Activated CD4-positive, alpha-beta memory T cell treated with anti-CD3 and anti-CD28 coated beads, Interleukin-2, amount 10 ng/mL, durations not matched to agents 7 days and 5 days (primary cell): ENCODE results near the gene GRB10. TPM values are rescaled to one million over a fixed set of nuclear protein-coding genes. Genes with fewer than 3 reads are reported as not detected.
"Not testable (repeated sequence)": the region's sequence is repeated elsewhere in the genome, so short reads cannot be mapped to it uniquely, and the experiment has no call there.

Experiments used
- CTCF ChIA-PET: fragments of 350-600 bp; sonication (Branson Sonifier 250); formaldehyde crosslinking; loops from one replicate; lab custom pipeline; 2021; ENCODE audit warnings: antibody characterized with exemption, inconsistent platforms; lab: Charles Lee
- POLR2A ChIA-PET: fragments of 350-600 bp; sonication (Branson Sonifier 250); formaldehyde crosslinking; loops from one replicate; lab custom pipeline; 2021; ENCODE audit warnings: antibody characterized with exemption; lab: Charles Lee
- DNase-seq: peaks from one replicate; pipeline ENCODE4 v3.0.0-alpha.2; 2020
- H3K27ac Mint-ChIP-seq: one replicate; pipeline ENCODE4 v1.8.0; 2021; ENCODE audit warnings: mild to moderate bottlenecking, mixed read lengths
- H3K27me3 Mint-ChIP-seq: one replicate; pipeline ENCODE4 v1.8.0; 2021; ENCODE audit warnings: mixed read lengths
- H3K36me3 Mint-ChIP-seq: one replicate; pipeline ENCODE4 v1.8.0; 2021; ENCODE audit warnings: low read depth, mixed read lengths
- H3K4me1 Mint-ChIP-seq: one replicate; pipeline ENCODE4 v1.8.0; 2021; ENCODE audit warnings: mixed read lengths
- H3K4me3 Mint-ChIP-seq: one replicate; pipeline ENCODE4 v1.8.0; 2021; ENCODE audit warnings: mild to moderate bottlenecking, mixed read lengths
- H3K9me3 Mint-ChIP-seq: one replicate; pipeline ENCODE4 v1.8.0; 2021; ENCODE audit warnings: mixed read lengths
- total RNA-seq, 2 experiments: library from RNA; stranded (reverse); gene quantifications; one replicate each; pipeline ENCODE4 v1.2.3, GENCODE V29; 2021

GRB10 gene
- total RNA-seq, 2 experiments from 2014 or later = 13.9 to 14.2 TPM

DNA sequence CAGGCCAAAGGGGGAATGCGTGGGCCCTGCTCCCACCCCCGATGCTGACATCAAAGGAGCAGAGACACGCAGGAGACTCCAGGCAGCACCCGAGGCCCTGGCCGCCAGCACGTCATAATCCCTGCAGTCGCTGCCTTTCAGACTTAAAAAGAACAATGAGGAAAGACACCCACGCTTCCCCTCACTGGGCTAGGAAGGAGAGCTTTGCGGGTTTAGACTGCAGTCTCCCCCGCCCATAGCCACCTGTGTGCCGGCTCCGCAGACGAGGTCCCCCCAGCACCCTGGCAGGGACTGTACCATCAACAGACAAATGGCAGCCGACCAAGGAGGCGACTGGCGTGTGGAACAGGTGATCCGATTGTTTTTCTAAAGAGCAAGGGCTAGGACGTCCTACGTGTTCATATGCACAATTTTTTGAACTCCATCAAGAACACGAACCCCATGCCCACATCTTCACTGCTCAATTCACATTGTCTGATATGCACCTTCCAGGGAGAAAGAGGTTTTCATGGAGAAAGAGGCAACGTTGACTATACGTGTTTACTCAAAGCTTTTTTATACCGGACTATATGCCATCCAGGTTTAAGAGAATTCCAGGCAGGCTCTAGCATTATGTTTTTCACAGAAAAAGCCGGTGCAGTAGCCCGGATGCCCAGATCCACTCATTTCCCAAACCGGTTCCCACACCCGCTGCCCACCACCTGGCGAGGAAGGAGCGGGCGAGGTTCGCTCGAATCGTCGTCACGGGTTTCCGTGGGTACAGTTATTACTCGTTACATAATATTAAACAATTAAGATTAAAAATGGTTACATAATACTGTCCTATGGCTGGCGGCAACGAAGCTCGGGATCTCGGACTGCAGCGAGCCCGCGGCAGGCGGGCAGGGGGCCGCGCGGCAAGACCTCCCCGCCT is 1.1 kb downstream of the GRB10 start:
- Mint-ChIP-seq H3K4me3 (peak overlapping the region; percentile 29), H3K36me3 (peaks cover under 1% of the 10 kb centered on the region), H3K27ac (no peak overlapping the region), H3K27me3 (peaks cover 41% of the 10 kb centered on the region), H3K9me3 (peaks cover 3% of the 10 kb centered on the region), H3K4me1 (peaks cover 18% of the 10 kb centered on the region)
- POLR2A ChIA-PET = no interaction called here
- CTCF ChIA-PET = interaction anchor here (0.9 kb wide), 1 partner anchor 381 kb away, joined by 3 read pairs; no protein-coding TSS in a partner anchor
- no peak for DNase-seq

DNA sequence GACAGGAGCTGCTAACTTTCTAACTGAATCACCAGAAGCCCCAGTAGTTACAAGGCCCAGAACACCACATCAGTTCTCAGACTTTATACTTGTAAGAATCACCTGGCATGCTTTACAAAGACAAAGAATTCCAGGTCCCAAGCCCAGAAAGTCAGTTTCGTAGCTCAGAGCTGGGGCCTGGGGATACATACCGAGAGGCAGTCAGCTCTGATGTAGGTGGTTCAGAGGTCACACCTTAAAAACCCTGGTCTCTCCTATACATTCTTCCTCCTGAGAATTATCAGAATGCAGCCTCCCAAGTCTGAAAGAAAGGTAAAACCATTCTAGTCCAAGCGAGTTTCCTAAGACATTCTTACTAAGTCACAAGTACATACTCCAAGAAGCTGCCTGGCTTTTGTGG is 2.3 kb downstream of the GRB10 start:
- peaks cover 33% of the 10 kb centered on the region for H3K27me3 Mint-ChIP-seq
- H3K9me3 Mint-ChIP-seq = peaks cover 3% of the 10 kb centered on the region
- no peak overlapping the region for H3K27ac Mint-ChIP-seq
- ChIA-PET POLR2A (no interaction called here), CTCF (no interaction called here)
- H3K4me3 Mint-ChIP-seq = no peak overlapping the region
- no peaks in the 10 kb centered on the region for H3K36me3 Mint-ChIP-seq
- DNase-seq = no peak
- peaks cover 18% of the 10 kb centered on the region for H3K4me1 Mint-ChIP-seq

DNA sequence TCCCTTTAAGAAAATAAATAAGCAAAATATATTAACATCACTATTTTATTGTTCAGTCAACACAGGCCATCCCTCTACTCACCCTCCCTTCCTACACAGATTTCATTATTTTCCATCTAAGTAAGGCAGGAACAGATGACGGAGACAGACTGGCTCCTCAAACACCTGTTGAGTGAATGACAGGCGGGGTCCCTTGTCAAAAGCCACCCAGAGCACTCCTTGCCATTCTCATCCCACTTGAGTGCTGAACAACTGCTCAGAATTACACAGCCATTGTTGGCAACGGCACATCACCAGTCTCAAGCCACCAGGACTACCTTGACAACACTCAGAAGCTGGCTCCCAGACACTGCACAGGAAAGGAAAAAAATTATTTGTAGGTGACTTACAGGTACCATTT is 3.3 kb downstream of the GRB10 start:
- Mint-ChIP-seq H3K27me3 (peaks cover 27% of the 10 kb centered on the region), H3K9me3 (peaks cover 3% of the 10 kb centered on the region), H3K27ac (no peak overlapping the region), H3K36me3 (no peaks in the 10 kb centered on the region), H3K4me1 (peaks cover 18% of the 10 kb centered on the region), H3K4me3 (no peak overlapping the region)
- DNase-seq = no peak
- CTCF ChIA-PET = interaction anchor here (0.5 kb wide), 1 partner anchor 310 kb away, joined by 3 read pairs; no protein-coding TSS in a partner anchor
- POLR2A ChIA-PET = no interaction called here

DNA sequence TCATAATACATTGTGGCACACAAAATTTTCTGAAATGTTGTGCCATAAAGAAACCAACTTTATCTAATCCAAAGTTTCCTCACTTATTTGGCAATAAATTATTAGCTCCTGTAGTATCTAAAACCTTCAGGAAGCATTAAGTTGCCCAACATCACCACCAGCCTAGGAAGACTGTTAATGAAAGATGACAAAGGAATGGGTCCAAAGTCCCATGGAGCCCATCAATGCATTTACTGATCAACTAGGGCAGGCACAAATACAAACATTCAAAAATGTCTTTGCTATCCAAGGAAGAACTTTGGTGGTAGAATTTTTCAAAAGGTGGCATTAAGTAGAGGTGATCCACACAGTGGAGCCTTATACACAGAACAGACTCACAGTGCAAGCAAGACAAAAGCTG is 4.5 kb downstream of the GRB10 start:
- no peak for DNase-seq
- ChIA-PET CTCF (no interaction called here), POLR2A (no interaction called here)
- Mint-ChIP-seq H3K27me3 (peaks cover 16% of the 10 kb centered on the region), H3K4me1 (peaks cover 15% of the 10 kb centered on the region), H3K4me3 (no peak overlapping the region), H3K27ac (no peak overlapping the region), H3K36me3 (no peaks in the 10 kb centered on the region), H3K9me3 (peaks cover 3% of the 10 kb centered on the region)

DNA sequence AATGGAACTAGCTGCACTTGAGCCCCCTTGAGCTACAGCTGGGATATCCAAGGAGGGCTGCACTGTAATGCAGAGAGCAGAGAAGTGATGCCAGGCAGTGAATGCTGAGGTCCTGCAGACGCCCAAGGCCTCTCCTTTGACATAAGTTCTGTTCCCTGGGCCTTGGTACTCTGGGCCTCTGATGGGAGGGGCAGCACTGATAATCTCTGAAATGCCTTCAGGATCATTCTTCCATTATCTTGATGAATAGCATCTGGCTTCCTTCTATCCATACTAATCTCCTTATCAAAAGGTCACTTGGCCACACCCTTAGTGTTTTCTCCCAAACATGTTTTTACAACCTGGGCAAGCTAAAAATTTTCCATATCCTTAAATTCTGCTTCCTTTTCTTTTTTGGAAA is 6.9 kb downstream of the GRB10 start:
- DNase-seq = no peak
- Mint-ChIP-seq H3K4me1 (peaks cover under 1% of the 10 kb centered on the region), H3K27me3 (peaks cover 4% of the 10 kb centered on the region), H3K9me3 (peaks cover 3% of the 10 kb centered on the region), H3K27ac (no peak overlapping the region), H3K36me3 (no peaks in the 10 kb centered on the region), H3K4me3 (no peak overlapping the region)
- ChIA-PET CTCF (no interaction called here), POLR2A (interaction anchor here (0.7 kb wide), 1 partner anchor 242 kb away, joined by 4 read pairs; no protein-coding TSS in a partner anchor)

DNA sequence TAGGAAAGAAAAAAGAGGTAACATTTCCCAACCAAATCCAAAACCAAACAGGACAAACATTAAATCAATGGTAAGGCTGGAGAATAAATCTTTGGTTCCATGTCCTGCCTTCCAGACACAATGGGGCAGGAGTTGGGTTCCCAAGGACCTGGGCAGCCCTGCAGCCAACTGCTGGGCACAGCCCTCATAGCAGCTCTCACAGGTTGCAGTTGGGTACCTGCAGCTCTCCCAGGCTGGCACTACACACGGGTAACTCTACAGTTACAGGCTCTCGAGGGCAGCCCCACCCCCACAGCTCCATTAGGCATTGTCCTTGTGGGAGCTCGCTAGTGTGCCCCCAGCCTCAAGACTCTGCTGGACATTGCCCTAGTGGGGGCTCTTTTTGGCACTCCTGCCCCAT is 7.5 kb downstream of the GRB10 start:
- no peak for DNase-seq
- Mint-ChIP-seq H3K4me3 (no peak overlapping the region), H3K9me3 (peaks cover 3% of the 10 kb centered on the region), H3K36me3 (no peaks in the 10 kb centered on the region), H3K4me1 (no peaks in the 10 kb centered on the region), H3K27ac (no peak overlapping the region), H3K27me3 (peaks cover 2% of the 10 kb centered on the region)
- POLR2A ChIA-PET = no interaction called here
- CTCF ChIA-PET = no interaction called here

DNA sequence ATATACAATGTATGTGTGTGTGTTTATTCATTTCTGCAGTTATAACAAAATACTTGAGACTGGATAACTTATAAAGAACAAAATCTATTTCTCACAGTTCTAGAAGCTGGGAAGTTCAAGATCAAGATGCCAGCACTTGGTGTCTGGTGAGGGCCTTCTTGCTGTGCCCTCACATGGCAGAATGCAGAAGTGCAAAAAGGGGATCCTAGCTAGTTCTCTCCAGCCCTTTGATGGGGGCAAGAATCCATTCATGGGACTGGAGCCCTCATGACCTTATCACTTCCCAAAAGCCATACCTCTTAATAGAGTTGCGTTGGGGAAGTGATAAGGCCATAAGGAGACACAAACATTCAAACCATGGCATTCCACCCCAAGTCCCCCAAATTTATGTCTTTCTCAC is 8.4 kb downstream of the GRB10 start:
- Mint-ChIP-seq H3K36me3 (no peaks in the 10 kb centered on the region), H3K27me3 (peaks cover 2% of the 10 kb centered on the region), H3K4me1 (no peaks in the 10 kb centered on the region), H3K27ac (no peak overlapping the region), H3K4me3 (no peak overlapping the region), H3K9me3 (peaks cover 3% of the 10 kb centered on the region)
- no peak for DNase-seq
- POLR2A ChIA-PET = no interaction called here
- CTCF ChIA-PET = no interaction called here

DNA sequence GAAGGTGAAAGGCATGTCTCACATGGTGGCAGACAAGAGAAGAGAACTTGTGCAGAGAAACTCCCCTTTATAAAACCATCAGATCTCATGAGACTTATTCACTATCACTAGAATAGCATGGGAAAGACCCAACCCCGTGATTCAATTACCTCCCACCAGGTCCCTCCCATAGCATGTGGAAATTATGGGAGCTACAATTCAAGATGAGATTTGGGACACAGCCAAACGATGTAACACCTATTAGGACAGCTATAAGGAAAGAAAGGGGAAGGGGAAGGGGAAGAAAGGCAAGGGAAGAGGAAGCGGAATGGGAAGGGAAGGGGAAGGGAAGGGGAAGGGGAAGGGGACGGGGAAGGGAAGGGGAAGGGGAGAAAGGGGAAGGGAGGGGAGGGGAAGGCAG is 9.6 kb downstream of the GRB10 start:
- H3K9me3 Mint-ChIP-seq, H3K36me3 Mint-ChIP-seq, DNase-seq, H3K27ac Mint-ChIP-seq, H3K27me3 Mint-ChIP-seq, H3K4me1 Mint-ChIP-seq, H3K4me3 Mint-ChIP-seq, POLR2A ChIA-PET, CTCF ChIA-PET: not testable (repeated sequence)

DNA sequence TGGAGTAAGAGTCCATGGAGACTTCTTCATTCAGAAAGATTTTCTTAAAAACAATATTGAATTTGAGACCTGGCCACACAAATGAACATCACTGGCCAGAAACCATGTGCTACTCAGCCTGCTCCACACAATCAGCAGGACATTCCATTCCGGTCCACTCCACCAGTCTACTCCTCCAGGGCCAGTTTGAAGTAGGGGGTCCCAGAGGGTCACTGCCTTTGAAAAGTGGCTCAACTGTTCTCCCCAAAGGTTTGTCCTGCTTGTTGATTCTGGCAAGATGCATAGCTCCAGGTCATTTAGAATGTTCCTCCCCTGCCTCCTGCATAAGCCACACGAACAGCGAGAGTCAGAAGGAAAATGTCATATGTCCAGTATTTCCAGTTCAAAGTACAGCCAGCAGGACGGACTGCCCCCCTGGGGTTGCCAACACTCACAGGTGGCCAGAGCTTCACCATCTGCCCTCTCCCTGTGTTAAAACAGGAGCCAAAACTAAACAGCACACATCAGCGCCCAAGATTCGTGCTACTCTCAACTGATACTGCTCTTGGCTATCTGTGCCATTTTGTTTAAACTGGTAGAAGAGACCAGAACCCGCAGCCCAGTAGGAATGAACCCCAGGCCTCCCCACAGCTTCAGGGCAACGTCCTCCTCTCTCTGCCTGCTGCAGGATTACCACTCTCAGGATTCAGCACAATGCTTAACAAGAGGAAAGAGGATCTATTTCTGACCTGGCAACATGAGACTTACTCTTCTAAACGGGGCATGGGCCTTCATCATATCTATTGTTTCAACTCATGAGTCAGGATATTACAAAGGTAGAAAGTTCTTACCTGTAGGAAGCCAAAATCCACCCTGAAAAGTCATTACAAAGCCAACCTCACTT is 11.3 kb downstream of the GRB10 start:
- H3K4me3 Mint-ChIP-seq = no peak overlapping the region
- H3K27me3 Mint-ChIP-seq = peaks cover 2% of the 10 kb centered on the region
- H3K4me1 Mint-ChIP-seq = no peaks in the 10 kb centered on the region
- ChIA-PET CTCF (no interaction called here), POLR2A (no interaction called here)
- no peak for DNase-seq
- no peaks in the 10 kb centered on the region for H3K36me3 Mint-ChIP-seq
- no peaks in the 10 kb centered on the region for H3K9me3 Mint-ChIP-seq
- H3K27ac Mint-ChIP-seq = no peak overlapping the region

DNA sequence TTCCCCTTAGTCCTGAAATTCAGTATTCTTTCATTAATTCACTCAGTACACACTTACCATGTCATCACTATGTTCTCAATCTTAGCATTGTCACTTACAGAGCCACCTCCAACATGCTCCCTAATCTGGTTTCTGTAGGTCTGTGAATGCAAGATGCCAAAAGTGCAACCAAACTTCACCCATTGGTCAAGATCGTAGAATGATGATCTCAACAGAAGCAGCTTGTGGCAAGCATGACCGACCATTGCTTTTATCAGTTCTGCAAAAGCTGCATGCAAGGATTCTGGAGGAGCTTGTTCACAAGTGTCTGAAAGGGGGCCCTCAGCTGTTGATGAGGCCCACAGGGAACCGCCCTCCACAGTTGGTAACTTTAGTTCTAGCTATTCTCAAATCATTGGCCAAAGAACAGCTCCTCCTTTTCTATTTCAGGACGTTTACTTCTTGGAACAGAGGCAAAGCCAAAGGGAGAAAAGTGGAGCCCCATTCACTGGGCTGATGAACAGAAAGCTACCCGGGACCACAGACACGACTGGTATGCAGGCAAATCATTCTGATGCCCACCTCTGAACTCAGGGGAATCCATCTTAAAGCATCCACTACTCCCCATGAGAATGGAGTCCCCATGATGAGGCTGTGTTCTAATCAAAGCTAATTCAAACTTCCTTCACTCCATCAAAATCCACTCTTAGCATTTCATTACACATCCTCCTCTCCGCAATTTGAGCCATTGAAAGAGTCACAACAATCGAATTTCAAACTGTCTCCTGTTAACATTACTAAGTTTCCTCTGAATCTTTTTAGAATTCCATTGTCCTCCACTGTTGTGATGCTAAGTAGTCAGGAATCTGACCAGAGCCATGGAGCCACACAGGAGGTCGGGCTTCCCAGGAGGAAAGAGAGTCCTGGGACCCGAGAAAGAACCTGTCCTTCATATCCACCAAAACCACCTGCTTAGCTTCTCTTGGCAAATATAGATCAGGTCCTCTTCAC is 13.9 kb downstream of the GRB10 start:
- H3K27me3 Mint-ChIP-seq = peaks cover 2% of the 10 kb centered on the region
- CTCF ChIA-PET = no interaction called here
- no peak overlapping the region for H3K27ac Mint-ChIP-seq
- no peaks in the 10 kb centered on the region for H3K36me3 Mint-ChIP-seq
- no peak overlapping the region for H3K4me3 Mint-ChIP-seq
- POLR2A ChIA-PET = no interaction called here
- H3K4me1 Mint-ChIP-seq = no peaks in the 10 kb centered on the region
- H3K9me3 Mint-ChIP-seq = no peaks in the 10 kb centered on the region
- no peak for DNase-seq

DNA sequence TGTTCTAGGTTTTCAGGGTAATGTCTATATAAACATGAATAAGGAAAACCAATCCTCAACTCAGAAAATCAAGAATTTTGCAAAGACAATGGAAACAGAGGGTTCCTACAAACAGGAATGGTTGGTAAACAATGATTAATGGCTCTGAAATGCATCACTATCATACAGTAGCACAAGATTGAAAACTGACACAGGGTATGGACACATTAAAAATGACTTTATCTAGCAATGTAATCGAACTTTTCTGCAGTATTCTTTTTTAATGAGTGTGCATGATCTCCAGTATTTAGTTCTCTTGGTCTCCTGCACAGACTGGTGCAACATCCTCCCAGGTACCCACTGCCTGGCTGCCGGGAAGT is 15.9 kb downstream of the GRB10 start:
- ChIA-PET CTCF (no interaction called here), POLR2A (no interaction called here)
- no peak overlapping the region for H3K4me3 Mint-ChIP-seq
- no peak for DNase-seq
- no peak overlapping the region for H3K27ac Mint-ChIP-seq
- no peaks in the 10 kb centered on the region for H3K36me3 Mint-ChIP-seq
- no peaks in the 10 kb centered on the region for H3K27me3 Mint-ChIP-seq
- no peaks in the 10 kb centered on the region for H3K9me3 Mint-ChIP-seq
- peaks cover 3% of the 10 kb centered on the region for H3K4me1 Mint-ChIP-seq

DNA sequence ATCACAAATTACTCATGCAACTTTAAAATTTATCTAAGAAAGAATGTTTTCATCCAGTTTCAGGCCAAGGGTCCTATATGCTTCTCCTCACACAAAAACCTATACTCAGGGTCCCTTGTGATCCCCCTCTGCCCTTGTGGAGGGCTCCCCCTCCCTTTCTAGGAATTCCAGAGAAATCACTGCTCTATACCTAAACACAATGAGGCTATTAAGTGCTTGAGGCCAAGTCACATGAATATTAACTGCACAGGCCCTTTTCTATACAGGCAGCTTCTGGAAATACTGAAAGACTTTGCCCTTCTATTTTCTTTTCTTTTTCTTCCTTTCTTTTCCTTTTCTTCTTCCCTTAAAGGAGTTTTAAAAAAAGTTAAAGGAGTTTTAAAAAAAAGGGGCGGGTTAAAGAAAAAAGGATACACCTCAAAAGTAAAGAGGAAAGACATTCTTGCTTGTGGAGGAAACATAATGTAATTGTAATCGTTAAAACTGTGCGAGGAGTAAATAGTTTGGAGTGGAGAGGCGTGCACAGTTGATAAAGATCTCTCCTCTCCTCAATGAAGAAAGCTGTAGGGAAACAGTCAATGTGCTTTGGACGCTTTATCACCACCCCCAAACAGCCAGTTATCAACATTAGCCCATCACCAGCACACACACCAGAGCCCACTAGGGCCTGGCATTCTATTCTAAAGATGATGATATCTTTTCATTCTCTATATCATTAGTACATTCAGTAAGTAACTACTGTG is 16.4 kb downstream of the GRB10 start:
- no peaks in the 10 kb centered on the region for H3K9me3 Mint-ChIP-seq
- POLR2A ChIA-PET = no interaction called here
- H3K4me3 Mint-ChIP-seq = no peak overlapping the region
- no peak overlapping the region for H3K27ac Mint-ChIP-seq
- CTCF ChIA-PET = no interaction called here
- no peaks in the 10 kb centered on the region for H3K36me3 Mint-ChIP-seq
- peaks cover 8% of the 10 kb centered on the region for H3K4me1 Mint-ChIP-seq
- no peak for DNase-seq
- no peaks in the 10 kb centered on the region for H3K27me3 Mint-ChIP-seq
